DMS79 treated with DMSO at 0.1 percent for 48 hours (cell line): Measurements from ENCODE around the gene GABBR2.

Experiments used
- DNase-seq: peaks from one replicate; lab custom pipeline; 2025; lab: John Stamatoyannopoulos, UW

The GABBR2 gene

GRCh38 chr9:98541684-98542230, 167.0 kb downstream of the GABBR2 start:
- no peak for DNase-seq

GRCh38 chr9:98540476-98540875, 168.3 kb downstream of the GABBR2 start:
- no peak for DNase-seq

DNA sequence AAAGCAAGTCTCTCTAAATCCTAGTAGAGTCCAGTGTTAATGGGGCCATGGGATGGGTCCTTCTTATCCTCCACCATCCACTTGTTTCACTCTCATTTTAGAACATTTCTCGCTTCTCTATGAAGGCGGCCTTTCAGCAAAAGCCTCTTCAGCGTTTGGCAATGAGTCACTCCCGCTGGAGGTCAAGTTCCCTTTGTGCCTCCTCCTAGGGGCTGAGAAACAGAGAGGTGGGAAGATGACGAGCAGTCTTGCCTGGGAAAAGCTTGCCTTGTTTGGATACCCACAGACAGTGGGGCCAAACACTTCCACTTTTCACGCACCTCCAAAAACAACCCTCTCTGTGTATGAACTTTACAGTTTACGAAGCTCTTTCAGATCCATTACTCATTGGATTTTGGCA, 168.8 kb downstream of the GABBR2 start:
- DNase-seq, result no peak

DNA sequence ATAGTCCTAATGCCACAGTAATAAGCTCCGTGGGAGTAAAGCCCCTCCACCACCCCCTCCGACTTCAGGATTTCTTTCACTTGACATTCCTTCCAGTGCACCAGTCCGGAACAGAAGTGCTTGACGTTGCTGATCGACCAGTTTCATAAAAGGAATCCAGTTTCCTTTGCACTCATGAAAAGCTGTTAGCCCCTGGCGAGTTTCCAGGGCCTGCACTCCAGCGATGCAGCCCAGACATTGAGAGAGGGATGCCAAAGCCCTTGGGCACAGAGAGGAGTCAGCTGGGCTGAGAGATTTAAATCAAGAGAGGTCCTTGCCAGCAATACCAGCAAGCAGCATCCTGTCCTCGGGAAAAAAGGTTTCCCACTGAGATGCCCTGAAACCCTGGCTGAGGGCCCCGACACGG, 170.1 kb downstream of the GABBR2 start:
- peak; percentile 80 for DNase-seq

GRCh38 chr9:98538203-98538602, 170.5 kb downstream of the GABBR2 start:
- no peak for DNase-seq

- DNase-seq, result no peak
These were observed 172.1 kb downstream of the GABBR2 start for GRCh38 chr9:98536542-98537173.

GRCh38 chr9:98533866-98534265, 174.9 kb downstream of the GABBR2 start:
- no peak for DNase-seq

DNA sequence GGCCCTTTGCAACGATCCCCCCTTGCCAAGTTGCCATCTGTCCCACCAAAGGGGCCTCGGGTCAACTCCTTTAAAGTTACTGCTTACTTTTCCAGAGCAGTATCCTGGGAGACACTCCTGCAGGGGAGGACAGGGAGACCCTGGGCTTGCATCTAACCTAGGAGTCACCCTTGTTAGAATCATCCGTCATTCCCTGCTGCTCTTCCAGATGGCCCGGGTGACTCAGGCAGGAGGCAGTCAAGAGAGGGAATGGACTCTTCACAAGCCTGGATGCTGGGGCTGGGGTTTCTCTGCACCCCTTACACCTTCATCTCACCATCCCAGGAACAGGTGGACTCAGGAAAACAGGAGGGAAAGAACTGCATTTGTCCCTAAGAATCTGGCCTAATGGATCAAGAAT, 175.6 kb downstream of the GABBR2 start:
- DNase-seq, result no peak

- DNase-seq, result no peak
These were observed 176.2 kb downstream of the GABBR2 start for GRCh38 chr9:98532574-98532973.

DNA sequence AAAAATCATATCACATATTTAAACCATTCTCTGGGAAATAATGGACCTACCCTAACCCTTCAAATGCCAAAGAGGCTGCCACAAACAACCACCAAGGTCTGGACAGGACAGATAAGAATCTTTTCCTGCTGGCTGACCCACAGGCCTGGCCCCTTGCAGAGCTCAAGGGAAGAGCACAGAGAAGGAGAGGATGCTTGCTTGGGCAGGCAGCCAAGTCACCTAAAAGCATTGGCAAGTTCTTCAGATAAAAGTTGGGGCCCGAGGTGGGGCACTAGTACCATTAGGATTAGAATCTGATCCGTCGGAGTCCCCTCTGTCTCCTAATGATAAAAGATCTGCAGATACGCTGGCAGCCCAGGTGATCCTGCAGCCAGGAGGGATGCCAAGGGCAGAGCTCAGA, 176.6 kb downstream of the GABBR2 start:
- DNase-seq, result no peak

- DNase-seq, result no peak
These were observed 177.8 kb downstream of the GABBR2 start for GRCh38 chr9:98530806-98531386.

DNA sequence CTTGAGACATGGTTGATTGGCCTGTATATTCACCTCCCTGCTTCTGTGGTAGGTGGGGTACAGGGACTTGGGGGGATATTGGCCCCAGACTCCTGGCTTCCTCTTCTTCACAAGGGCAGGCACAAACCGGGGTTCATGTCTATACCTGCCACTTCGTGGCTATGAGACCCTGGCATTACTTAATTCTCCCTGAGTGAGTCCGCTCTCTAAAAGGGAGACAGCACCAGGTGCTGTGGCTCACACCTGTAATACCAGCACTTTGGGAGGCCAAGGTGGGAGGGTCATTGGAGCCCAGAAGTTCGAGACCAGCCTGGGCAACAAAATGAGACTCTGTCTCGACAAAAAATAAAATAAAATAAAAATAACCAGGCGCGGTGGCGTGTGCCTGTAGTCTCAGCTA, 178.5 kb downstream of the GABBR2 start:
- DNase-seq, result no peak

DNA sequence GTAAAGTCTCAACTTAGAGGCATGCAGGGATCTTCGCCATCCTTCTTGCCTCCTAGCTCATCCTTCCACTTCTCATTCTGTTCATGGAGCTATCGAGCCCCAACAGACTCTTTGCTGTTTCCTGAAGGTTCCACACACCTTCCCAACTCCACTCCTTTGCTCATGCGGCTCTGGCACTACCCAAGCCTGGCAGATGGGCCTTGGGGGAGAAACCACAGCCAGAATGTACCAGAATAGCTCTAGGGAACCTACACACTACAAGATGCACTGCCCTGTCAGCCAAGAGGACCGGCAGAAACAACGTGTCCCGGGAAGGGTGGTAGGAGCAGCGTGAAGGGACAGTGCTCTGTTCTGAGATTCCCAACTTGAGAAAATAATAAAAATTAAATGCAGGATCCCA, 178.9 kb downstream of the GABBR2 start:
- DNase-seq, result no peak

- no peak for DNase-seq
These were observed 185.4 kb downstream of the GABBR2 start for GRCh38 chr9:98523231-98523901.

GRCh38 chr9:98522487-98522886, 186.2 kb downstream of the GABBR2 start:
- no peak for DNase-seq

DNA sequence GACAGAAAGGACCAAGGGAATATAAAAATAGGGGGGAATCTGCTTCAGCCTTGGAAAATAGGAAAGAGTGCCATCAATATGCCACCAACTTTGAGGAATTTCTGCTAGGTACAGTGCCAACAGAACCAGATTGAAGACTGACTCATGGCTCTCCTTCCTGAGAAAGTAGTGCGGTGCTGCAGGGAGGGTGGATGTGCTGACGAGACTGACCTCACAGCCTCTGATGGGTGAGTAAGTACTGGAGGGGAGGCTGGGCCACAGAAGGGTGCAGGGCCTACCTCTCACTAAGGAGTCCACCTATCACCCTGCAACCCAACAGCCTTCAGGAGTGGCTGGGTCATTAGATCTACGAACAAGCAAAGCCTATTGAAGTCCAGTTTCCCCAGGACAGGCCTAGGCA, 187.6 kb downstream of the GABBR2 start:
- DNase-seq, result no peak

- no peak for DNase-seq
These were observed 188.3 kb downstream of the GABBR2 start for GRCh38 chr9:98520221-98520960.

- no peak for DNase-seq
These were observed 189.1 kb downstream of the GABBR2 start for GRCh38 chr9:98519641-98520040.

DNA sequence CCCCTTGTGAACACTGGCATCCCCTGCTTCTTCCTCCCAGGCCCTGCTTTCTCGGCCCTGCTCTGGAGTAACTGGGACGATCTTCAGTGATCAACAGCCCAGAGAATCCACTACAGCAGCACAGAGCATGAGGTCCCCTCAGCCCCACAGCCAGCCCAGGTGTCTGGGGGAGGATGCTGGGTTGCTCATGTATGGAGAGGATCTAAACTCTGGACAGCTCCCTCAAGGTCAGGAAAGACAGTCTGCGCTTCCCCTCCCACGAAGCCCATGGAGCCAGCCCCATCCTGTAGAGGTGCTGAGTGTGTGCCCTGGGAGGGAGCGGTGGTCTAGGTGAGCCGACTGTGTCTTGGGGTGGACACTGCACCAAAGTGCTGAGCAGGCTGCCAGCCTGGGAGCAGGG, 190.2 kb downstream of the GABBR2 start:
- no peak for DNase-seq

DNA sequence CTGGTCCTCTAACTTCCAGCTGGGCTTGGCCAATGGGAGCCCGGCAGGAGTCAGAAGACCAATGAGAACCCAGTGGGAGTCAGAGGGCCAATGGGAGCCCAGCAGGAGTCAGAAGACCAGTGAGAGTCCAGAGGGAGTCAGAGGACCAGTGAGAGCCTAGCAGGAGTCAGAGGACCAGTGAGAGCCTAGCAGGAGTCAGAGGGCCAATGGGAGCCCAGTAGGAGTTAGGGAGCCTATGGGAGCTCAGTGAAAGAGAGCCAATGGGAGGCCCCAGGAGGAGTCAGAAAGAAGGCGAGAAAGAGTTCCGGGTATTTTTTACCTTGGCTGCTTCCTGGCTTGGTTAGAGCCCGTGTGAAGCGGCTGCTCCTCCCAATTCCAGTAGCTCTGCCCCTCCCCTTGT, 191.0 kb downstream of the GABBR2 start:
- no peak for DNase-seq

- DNase-seq, result no peak
These were observed 191.7 kb downstream of the GABBR2 start for GRCh38 chr9:98516897-98517503.

GRCh38 chr9:98516205-98516896, 192.4 kb downstream of the GABBR2 start:
- DNase-seq, result no peak
